Stomach (tissue), 4 donors: ENCODE data around the gene CETN1.

ENCODE experiments used
- POLR2A ChIP-seq, 4 donors: fragments of 450-650 bp; IDR thresholded peaks; one replicate each; pipeline ENCODE4 v1.6.1; 2016; ENCODE audit warnings: antibody characterized with exemption in 4 of 4, control low read depth in 2 of 4, mild to moderate bottlenecking in 1 of 4, moderate library complexity in 1 of 4
- POLR2AphosphoS5 ChIP-seq, 3 donors: sonication (generic); formaldehyde crosslinking; IDR thresholded peaks; one replicate each; pipeline ENCODE4 v1.6.1; 2016; ENCODE audit warnings: antibody characterized with exemption in 3 of 3
- TF ChIP-seq, protein P1 (sequence below), 7 experiments: fragments of 450-650 bp in 4 of 7; fragments of 200-600 bp in 3 of 7; sonication (generic) in 3 of 7; IDR thresholded peaks; one replicate each; pipeline ENCODE4 v1.5.1; 2016 to 2019; ENCODE audit warnings: antibody characterized with exemption in 7 of 7, control low read depth in 2 of 7, mild to moderate bottlenecking in 1 of 7

DNA sequence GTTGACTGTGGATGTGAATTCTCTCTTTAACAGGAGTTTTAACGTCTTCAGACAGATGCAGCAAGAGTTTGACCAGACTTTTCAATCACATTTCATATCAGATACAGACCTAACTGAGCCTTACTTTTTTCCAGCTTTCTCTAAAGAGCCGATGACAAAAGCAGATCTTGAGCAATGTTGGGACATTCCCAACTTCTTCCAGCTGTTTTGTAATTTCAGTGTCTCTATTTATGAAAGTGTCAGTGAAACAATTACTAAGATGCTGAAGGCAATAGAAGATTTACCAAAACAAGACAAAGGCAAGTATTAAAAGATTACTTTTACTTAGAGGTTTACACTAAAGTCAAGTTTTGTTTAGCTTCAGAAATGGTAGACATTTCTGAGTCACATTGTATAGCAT lies 47.1 kb downstream of the CETN1 start:
- no peak for TF ChIP-seq POLR2AphosphoS5 (IDR thresholded peaks at IDR 0.05)
- TF ChIP-seq, protein P1, sequence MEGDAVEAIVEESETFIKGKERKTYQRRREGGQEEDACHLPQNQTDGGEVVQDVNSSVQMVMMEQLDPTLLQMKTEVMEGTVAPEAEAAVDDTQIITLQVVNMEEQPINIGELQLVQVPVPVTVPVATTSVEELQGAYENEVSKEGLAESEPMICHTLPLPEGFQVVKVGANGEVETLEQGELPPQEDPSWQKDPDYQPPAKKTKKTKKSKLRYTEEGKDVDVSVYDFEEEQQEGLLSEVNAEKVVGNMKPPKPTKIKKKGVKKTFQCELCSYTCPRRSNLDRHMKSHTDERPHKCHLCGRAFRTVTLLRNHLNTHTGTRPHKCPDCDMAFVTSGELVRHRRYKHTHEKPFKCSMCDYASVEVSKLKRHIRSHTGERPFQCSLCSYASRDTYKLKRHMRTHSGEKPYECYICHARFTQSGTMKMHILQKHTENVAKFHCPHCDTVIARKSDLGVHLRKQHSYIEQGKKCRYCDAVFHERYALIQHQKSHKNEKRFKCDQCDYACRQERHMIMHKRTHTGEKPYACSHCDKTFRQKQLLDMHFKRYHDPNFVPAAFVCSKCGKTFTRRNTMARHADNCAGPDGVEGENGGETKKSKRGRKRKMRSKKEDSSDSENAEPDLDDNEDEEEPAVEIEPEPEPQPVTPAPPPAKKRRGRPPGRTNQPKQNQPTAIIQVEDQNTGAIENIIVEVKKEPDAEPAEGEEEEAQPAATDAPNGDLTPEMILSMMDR (IDR thresholded peaks at IDR 0.05): no peak
- no peak for TF ChIP-seq POLR2A (IDR thresholded peaks at IDR 0.05)
